Osteoblast (primary cell): ENCODE data around the gene ADCY7. TPM values are rescaled to one million over a fixed set of nuclear protein-coding genes. Genes with fewer than 3 reads are reported as not detected.

ENCODE experiments used
- DNase-seq: peaks from one replicate; pipeline ENCODE4 v3.0.0; 2011; ENCODE audit warnings: low spot score, mixed read lengths; ENCODE audit not compliant: insufficient read length; ENCODE audit errors: missing footprints
- H2AFZ ChIP-seq: 2 replicates; pipeline ENCODE4 v1.6.0; 2011; ENCODE audit warnings: mild to moderate bottlenecking, low read length
- H3K27ac ChIP-seq: 2 replicates; pipeline ENCODE4 v1.5.1; 2011; ENCODE audit warnings: mild to moderate bottlenecking, low read depth, low read length, moderate library complexity
- H3K27me3 ChIP-seq: 2 replicates; pipeline ENCODE4 v1.6.0; 2012; ENCODE audit warnings: mild to moderate bottlenecking, control low read depth, inconsistent platforms, low read length, moderate library complexity; ENCODE audit not compliant: insufficient read depth
- H3K36me3 ChIP-seq: 2 replicates; pipeline ENCODE4 v1.5.1; 2011; ENCODE audit warnings: mild to moderate bottlenecking, low read length, control low read depth, moderate library complexity; ENCODE audit not compliant: insufficient read depth
- H3K4me1 ChIP-seq: 2 replicates; pipeline ENCODE4 v1.5.1; 2011; ENCODE audit warnings: mild to moderate bottlenecking, low read length, control low read depth, moderate library complexity; ENCODE audit not compliant: insufficient read depth
- H3K4me2 ChIP-seq: 2 replicates; pipeline ENCODE4 v1.6.0; 2011; ENCODE audit warnings: mild to moderate bottlenecking, low read length; ENCODE audit not compliant: insufficient read depth
- H3K4me3 ChIP-seq: fragments of 200-600 bp; sonication (generic); 3 replicates; pipeline ENCODE4 v1.5.1; 2012; ENCODE audit warnings: mild to moderate bottlenecking, low read length, inconsistent platforms; ENCODE audit not compliant: insufficient read depth
- H3K79me2 ChIP-seq: 2 replicates; pipeline ENCODE4 v1.6.0; 2012; ENCODE audit warnings: mild to moderate bottlenecking, low read length, control low read depth, inconsistent platforms; ENCODE audit not compliant: insufficient read depth
- H3K9me3 ChIP-seq: 2 replicates; pipeline ENCODE4 v1.5.1; 2011; ENCODE audit warnings: low read depth, low read length, control low read depth
- H4K20me1 ChIP-seq: 2 replicates; pipeline ENCODE4 v1.6.0; 2012; ENCODE audit warnings: mild to moderate bottlenecking, low read length, control low read depth; ENCODE audit not compliant: insufficient read depth
- total RNA-seq: library from RNA; depleted of rRNA; stranded (reverse); fragments of >200 nt; gene quantifications from 2 replicates; pipeline ENCODE4 v1.2.3, GENCODE V29; 2012
- TF ChIP-seq, protein P1 (sequence below): IDR thresholded peaks from 2 replicates; pipeline ENCODE4 v1.5.1; 2011; ENCODE audit warnings: mild to moderate bottlenecking, low read depth, low read length, moderate library complexity; ENCODE audit errors: extremely low read depth

The ADCY7 gene
- total RNA-seq, 1 donor: 51.0 TPM

DNA sequence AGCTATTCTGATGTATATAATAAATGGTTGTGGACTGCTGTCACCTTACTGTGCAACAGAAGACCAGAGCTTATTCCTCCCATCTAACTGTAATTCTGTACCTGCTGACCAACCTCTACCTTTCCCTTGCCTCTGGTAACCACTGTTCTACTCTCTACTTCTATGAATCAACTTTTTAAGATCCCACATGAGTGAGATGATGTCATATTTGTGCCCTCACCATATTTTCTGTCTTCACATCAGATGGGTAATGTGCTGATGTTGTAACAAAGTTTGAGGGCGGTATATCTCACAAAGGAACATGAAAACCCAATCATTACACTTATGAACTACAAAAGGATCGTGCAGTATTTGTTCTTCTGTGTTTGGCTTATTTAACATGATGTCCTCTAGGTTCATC is 85.6 kb downstream of the ADCY7 start:
- Histone ChIP-seq H3K4me1 (no peaks in the 10 kb centered on the region), H4K20me1 (no peaks in the 10 kb centered on the region), H3K4me2 (no peak overlapping the region), H2AFZ (no peak overlapping the region), H3K79me2 (peaks cover 3% of the 10 kb centered on the region), H3K4me3 (no peak overlapping the region), H3K36me3 (peaks cover 38% of the 10 kb centered on the region), H3K9me3 (no peaks in the 10 kb centered on the region), H3K27ac (no peak overlapping the region), H3K27me3 (no peaks in the 10 kb centered on the region)
- DNase-seq: no peak
- TF ChIP-seq, protein P1, sequence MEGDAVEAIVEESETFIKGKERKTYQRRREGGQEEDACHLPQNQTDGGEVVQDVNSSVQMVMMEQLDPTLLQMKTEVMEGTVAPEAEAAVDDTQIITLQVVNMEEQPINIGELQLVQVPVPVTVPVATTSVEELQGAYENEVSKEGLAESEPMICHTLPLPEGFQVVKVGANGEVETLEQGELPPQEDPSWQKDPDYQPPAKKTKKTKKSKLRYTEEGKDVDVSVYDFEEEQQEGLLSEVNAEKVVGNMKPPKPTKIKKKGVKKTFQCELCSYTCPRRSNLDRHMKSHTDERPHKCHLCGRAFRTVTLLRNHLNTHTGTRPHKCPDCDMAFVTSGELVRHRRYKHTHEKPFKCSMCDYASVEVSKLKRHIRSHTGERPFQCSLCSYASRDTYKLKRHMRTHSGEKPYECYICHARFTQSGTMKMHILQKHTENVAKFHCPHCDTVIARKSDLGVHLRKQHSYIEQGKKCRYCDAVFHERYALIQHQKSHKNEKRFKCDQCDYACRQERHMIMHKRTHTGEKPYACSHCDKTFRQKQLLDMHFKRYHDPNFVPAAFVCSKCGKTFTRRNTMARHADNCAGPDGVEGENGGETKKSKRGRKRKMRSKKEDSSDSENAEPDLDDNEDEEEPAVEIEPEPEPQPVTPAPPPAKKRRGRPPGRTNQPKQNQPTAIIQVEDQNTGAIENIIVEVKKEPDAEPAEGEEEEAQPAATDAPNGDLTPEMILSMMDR: no peak

DNA sequence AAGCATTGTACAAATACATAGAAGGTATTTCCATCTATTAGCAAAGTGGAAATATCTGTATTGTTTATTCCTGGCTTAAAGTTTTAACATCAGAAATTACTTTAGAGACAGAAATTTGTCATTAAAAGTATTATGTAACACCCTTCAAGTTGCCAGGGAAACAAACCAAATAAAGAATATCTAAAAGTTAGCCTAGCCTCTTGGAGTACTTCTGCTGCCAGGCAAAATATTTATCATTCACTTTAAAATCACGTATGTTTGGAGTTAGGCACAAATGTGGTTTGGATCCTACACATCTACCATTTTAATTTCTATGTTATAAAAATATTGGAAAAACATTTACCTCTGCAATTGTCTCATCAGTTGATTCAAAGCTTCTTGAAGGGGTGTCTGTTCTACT is 87.7 kb downstream of the ADCY7 start:
- H3K27ac ChIP-seq: no peak overlapping the region
- H4K20me1 ChIP-seq: no peaks in the 10 kb centered on the region
- no peak overlapping the region for H3K4me2 ChIP-seq
- H3K4me3 ChIP-seq: no peak overlapping the region
- no peak for DNase-seq
- peaks cover 19% of the 10 kb centered on the region for H3K79me2 ChIP-seq
- no peaks in the 10 kb centered on the region for H3K27me3 ChIP-seq
- H2AFZ ChIP-seq: no peak overlapping the region
- H3K4me1 ChIP-seq: no peaks in the 10 kb centered on the region
- no peaks in the 10 kb centered on the region for H3K9me3 ChIP-seq
- peaks cover 38% of the 10 kb centered on the region for H3K36me3 ChIP-seq
- TF ChIP-seq, protein P1: no peak

DNA sequence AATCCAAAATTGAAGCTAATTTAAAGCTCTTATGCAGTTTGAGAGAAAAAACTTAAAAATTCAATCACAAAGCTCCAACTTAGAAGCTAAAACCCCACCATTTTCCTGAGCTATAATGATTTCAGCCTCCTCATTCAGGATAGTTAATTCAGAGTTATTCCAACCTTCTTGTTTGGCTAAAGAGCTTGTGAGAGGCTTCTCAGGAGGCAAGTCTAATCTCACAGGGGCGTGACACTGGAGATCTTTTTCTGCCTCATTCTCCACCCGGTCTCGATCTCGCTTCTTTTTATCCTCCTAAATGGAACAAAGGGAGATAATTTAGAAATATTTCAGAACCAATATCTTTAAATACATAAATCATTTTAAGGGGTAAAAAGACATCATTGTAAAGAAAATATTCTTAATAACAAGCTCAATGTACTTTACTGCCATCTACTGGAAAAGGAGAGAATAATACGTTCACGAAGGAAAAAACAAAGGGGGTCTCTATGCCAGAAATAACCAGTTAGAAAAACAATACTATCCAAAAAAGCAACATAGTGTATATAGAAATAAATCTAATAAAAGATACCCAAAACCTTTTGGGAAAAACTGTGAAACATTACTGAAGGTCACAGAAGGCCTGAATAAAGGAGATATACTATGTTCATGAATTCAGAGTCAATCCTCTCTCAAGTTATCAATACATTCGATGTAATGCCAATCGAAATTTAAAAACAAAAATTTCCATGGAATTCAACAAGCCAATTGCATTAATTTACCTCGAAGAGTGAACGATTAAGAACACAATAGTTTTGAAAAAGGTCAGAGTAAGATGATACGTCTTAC is 88.5 kb downstream of the ADCY7 start:
- Histone ChIP-seq H3K9me3 (no peaks in the 10 kb centered on the region), H3K27me3 (no peaks in the 10 kb centered on the region), H3K4me2 (no peak overlapping the region), H2AFZ (no peak overlapping the region), H3K36me3 (peaks cover 31% of the 10 kb centered on the region), H3K79me2 (peaks cover 27% of the 10 kb centered on the region), H3K4me3 (no peak overlapping the region), H4K20me1 (no peaks in the 10 kb centered on the region), H3K4me1 (no peaks in the 10 kb centered on the region), H3K27ac (no peak overlapping the region)
- TF ChIP-seq, protein P1: peak; percentile 66
- no peak for DNase-seq

DNA sequence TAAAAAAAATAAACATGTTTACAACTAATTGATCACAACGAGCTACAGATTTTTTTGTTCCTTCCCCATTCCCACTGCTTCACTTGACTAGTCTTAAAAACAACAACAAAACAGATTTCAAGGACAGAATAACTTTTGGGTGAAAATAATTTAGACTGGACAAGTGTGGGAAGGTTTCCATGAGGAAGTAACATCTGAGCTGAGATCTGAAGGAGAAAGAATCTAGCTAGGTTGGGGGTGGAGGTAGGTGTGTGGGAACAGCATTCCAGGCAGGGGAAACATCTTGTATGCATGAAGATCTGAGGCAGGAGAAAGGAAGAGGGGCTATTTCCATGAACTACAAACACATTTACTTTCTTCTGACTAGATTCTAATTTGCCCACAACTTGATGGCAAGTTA is 93.3 kb downstream of the ADCY7 start:
- H3K9me3 ChIP-seq: no peaks in the 10 kb centered on the region
- peaks cover 69% of the 10 kb centered on the region for H3K79me2 ChIP-seq
- peak overlapping the region; percentile 41 for H3K27ac ChIP-seq
- peaks cover 4% of the 10 kb centered on the region for H3K4me1 ChIP-seq
- no peak for DNase-seq
- H3K36me3 ChIP-seq: peaks cover 35% of the 10 kb centered on the region
- no peaks in the 10 kb centered on the region for H3K27me3 ChIP-seq
- H4K20me1 ChIP-seq: peaks cover 11% of the 10 kb centered on the region
- no peak overlapping the region for H2AFZ ChIP-seq
- no peak overlapping the region for H3K4me3 ChIP-seq
- TF ChIP-seq, protein P1: no peak
- H3K4me2 ChIP-seq: no peak overlapping the region
